ENCODE data around the gene MAML2.

DNA sequence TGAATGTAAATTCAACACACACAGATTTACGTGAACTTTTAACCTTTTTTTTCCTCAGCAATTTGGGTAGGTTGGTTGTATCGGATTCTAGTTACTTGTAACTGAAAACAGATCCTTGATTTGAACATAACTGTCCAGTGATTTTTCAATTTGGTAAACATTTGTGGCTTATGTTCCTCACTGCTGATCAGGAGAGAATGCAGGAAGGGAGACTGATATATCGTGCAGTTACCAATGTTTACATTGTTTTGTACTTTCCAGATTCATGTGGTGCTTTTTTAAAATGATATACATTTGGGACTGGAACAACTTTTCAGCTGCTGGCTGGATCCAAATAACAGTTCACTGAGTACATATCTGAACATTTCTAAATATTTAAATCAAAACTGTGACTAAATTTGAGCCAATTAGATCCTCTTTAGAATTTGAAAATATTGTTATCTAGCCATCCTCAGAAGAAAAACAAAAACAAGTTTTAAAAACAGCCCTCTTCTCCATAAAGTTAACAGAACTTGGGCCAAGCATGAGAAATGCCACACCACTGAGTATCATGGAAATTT is 334.8 kb downstream of the MAML2 start:
- TF ChIP-seq, protein P1, sequence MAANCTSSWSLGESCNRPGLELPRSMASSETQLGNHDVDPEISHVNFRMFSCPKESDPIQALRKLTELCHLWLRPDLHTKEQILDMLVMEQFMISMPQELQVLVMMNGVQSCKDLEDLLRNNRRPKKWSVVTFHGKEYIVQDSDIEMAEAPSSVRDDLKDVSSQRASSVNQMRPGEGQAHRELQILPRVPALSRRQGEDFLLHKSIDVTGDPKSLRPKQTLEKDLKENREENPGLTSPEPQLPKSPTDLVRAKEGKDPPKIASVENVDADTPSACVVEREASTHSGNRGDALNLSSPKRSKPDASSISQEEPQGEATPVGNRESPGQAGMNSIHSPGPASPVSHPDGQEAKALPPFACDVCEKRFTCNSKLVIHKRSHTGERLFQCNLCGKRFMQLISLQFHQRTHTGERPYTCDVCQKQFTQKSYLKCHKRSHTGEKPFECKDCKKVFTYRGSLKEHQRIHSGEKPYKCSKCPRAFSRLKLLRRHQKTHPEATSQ (CRISPR knock-in tag; IDR thresholded peaks at IDR 0.05; ENCODE audit: borderline replicate concordance), result no peak
- no peak for TF ChIP-seq ZNF879 (CRISPR knock-in tag; IDR thresholded peaks at IDR 0.05)
- no peak for TF ChIP-seq SMAD3 (CRISPR knock-in tag; IDR thresholded peaks at IDR 0.05)
- TF ChIP-seq, protein P2, sequence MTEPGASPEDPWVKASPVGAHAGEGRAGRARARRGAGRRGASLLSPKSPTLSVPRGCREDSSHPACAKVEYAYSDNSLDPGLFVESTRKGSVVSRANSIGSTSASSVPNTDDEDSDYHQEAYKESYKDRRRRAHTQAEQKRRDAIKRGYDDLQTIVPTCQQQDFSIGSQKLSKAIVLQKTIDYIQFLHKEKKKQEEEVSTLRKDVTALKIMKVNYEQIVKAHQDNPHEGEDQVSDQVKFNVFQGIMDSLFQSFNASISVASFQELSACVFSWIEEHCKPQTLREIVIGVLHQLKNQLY (CRISPR knock-in tag; IDR thresholded peaks at IDR 0.05), result no peak
- no peak for TF ChIP-seq ZNF432 (CRISPR knock-in tag; IDR thresholded peaks at IDR 0.05; ENCODE audit: borderline replicate concordance)
- TF ChIP-seq, protein P3, sequence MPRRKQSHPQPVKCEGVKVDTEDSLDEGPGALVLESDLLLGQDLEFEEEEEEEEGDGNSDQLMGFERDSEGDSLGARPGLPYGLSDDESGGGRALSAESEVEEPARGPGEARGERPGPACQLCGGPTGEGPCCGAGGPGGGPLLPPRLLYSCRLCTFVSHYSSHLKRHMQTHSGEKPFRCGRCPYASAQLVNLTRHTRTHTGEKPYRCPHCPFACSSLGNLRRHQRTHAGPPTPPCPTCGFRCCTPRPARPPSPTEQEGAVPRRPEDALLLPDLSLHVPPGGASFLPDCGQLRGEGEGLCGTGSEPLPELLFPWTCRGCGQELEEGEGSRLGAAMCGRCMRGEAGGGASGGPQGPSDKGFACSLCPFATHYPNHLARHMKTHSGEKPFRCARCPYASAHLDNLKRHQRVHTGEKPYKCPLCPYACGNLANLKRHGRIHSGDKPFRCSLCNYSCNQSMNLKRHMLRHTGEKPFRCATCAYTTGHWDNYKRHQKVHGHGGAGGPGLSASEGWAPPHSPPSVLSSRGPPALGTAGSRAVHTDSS (CRISPR knock-in tag; conservative IDR thresholded peaks at IDR 0.05), result no peak
- TF ChIP-seq, protein P4, sequence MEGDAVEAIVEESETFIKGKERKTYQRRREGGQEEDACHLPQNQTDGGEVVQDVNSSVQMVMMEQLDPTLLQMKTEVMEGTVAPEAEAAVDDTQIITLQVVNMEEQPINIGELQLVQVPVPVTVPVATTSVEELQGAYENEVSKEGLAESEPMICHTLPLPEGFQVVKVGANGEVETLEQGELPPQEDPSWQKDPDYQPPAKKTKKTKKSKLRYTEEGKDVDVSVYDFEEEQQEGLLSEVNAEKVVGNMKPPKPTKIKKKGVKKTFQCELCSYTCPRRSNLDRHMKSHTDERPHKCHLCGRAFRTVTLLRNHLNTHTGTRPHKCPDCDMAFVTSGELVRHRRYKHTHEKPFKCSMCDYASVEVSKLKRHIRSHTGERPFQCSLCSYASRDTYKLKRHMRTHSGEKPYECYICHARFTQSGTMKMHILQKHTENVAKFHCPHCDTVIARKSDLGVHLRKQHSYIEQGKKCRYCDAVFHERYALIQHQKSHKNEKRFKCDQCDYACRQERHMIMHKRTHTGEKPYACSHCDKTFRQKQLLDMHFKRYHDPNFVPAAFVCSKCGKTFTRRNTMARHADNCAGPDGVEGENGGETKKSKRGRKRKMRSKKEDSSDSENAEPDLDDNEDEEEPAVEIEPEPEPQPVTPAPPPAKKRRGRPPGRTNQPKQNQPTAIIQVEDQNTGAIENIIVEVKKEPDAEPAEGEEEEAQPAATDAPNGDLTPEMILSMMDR (CRISPR knock-in tag; IDR thresholded peaks at IDR 0.05), result no peak
- TF ChIP-seq POLR2A (IDR thresholded peaks at IDR 0.05; ENCODE audit: insufficient read depth in 1 of 2, low read depth in 2 of 2, low read length in 2 of 2), result no peak
- TF ChIP-seq, protein P5, sequence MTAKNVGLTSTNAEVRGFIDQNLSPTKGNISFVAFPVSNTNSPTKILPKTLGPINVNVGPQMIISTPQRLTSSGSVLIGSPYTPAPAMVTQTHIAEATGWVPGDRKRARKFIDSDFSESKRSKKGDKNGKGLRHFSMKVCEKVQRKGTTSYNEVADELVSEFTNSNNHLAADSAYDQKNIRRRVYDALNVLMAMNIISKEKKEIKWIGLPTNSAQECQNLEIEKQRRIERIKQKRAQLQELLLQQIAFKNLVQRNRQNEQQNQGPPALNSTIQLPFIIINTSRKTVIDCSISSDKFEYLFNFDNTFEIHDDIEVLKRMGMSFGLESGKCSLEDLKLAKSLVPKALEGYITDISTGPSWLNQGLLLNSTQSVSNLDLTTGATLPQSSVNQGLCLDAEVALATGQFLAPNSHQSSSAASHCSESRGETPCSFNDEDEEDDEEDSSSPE (CRISPR knock-in tag; IDR thresholded peaks at IDR 0.05), result no peak
- TF ChIP-seq, protein P6, sequence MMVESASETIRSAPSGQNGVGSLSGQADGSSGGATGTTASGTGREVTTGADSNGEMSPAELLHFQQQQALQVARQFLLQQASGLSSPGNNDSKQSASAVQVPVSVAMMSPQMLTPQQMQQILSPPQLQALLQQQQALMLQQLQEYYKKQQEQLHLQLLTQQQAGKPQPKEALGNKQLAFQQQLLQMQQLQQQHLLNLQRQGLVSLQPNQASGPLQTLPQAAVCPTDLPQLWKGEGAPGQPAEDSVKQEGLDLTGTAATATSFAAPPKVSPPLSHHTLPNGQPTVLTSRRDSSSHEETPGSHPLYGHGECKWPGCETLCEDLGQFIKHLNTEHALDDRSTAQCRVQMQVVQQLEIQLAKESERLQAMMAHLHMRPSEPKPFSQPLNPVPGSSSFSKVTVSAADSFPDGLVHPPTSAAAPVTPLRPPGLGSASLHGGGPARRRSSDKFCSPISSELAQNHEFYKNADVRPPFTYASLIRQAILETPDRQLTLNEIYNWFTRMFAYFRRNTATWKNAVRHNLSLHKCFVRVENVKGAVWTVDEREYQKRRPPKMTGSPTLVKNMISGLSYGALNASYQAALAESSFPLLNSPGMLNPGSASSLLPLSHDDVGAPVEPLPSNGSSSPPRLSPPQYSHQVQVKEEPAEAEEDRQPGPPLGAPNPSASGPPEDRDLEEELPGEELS (CRISPR knock-in tag; IDR thresholded peaks at IDR 0.05), result no peak
- TF ChIP-seq EED (CRISPR knock-in tag; IDR thresholded peaks at IDR 0.05), result no peak
